Stimulated activated CD4-positive, alpha-beta T cell treated with anti-CD3 and anti-CD28 coated beads, TNF-alpha, amount 100 ng/mL, for 48 hours (primary cell): ENCODE results near the gene SPTLC3.

Experiments used
- DNase-seq, 3 donors: peaks; one replicate each; pipeline ENCODE4 v3.0.0-alpha.2; 2020; ENCODE audit warnings: low read depth in 3 of 3

SPTLC3 gene

GRCh38 chr20:13139459-13140150 lies 130.8 kb downstream of the SPTLC3 start:
- no peak for DNase-seq

- DNase-seq: no peak
Measured at GRCh38 chr20:13140201-13140600, 131.4 kb downstream of the SPTLC3 start.

- no peak for DNase-seq
Measured at GRCh38 chr20:13140775-13141174, 132.0 kb downstream of the SPTLC3 start.

GRCh38 chr20:13141546-13141945 lies 132.8 kb downstream of the SPTLC3 start:
- DNase-seq: no peak

GRCh38 chr20:13142143-13142542 lies 133.4 kb downstream of the SPTLC3 start:
- no peak for DNase-seq

- DNase-seq: no peak
Measured at GRCh38 chr20:13147071-13147963, 138.5 kb downstream of the SPTLC3 start.

GRCh38 chr20:13147971-13148370 lies 139.2 kb downstream of the SPTLC3 start:
- DNase-seq: no peak

GRCh38 chr20:13148402-13148801 lies 139.6 kb downstream of the SPTLC3 start:
- DNase-seq: no peak

GRCh38 chr20:13148961-13149360 lies 140.2 kb downstream of the SPTLC3 start:
- DNase-seq: no peak

GRCh38 chr20:13149371-13150105 lies 140.8 kb downstream of the SPTLC3 start:
- no peak for DNase-seq

- DNase-seq: no peak
Measured at GRCh38 chr20:13158369-13158768, 149.6 kb downstream of the SPTLC3 start.

- DNase-seq: no peak
Measured at GRCh38 chr20:13159889-13160288, 151.1 kb downstream of the SPTLC3 start.

- no peak for DNase-seq
Measured at GRCh38 chr20:13165203-13165602, 156.4 kb downstream of the SPTLC3 start.

- DNase-seq: no peak
Measured at GRCh38 chr20:13166011-13166410, 157.2 kb downstream of the SPTLC3 start.

GRCh38 chr20:13166437-13166836 lies 157.7 kb downstream of the SPTLC3 start:
- no peak for DNase-seq

- DNase-seq: no peak
Measured at GRCh38 chr20:13169086-13169485, 160.3 kb downstream of the SPTLC3 start.

- DNase-seq: no peak
Measured at GRCh38 chr20:13170771-13171170, 162.0 kb downstream of the SPTLC3 start.

- DNase-seq: no peak
Measured at GRCh38 chr20:13173201-13173600, 164.4 kb downstream of the SPTLC3 start.

GRCh38 chr20:13174402-13174801 lies 165.6 kb downstream of the SPTLC3 start:
- DNase-seq: no peak

GRCh38 chr20:13180986-13181889 lies 172.5 kb downstream of the SPTLC3 start:
- no peak for DNase-seq

GRCh38 chr20:13183005-13183404 lies 174.2 kb downstream of the SPTLC3 start:
- peak in 1 of 3 donors; percentile 13 for DNase-seq
